ENCODE measurements around the gene JAKMIP2.

- no peak for TF ChIP-seq CTCF (IDR thresholded peaks at IDR 0.05 in 2 of 3, conservative IDR thresholded peaks at IDR 0.05 in 1 of 3; ENCODE audit: control insufficient read depth in 2 of 3, extremely low read depth in 1 of 3, insufficient read depth in 1 of 3, low read depth in 3 of 3, low read length in 3 of 3)
- TF ChIP-seq ESRRA (IDR thresholded peaks at IDR 0.05; ENCODE audit: low read length), result no peak
- TF ChIP-seq RBBP5 (conservative IDR thresholded peaks at IDR 0.05), result no peak
- TF ChIP-seq EZH2 (IDR thresholded peaks at IDR 0.05; ENCODE audit: borderline replicate concordance, control insufficient read depth, low read depth, low read length), result no peak
- TF ChIP-seq EP300 (IDR thresholded peaks at IDR 0.05; ENCODE audit: borderline replicate concordance in 1 of 2, control insufficient read depth in 1 of 2, low read depth in 2 of 2, low read length in 2 of 2), result no peak
Observed at GRCh38 chr5:147694772-147695171, 87.8 kb downstream of the JAKMIP2 start.

Data from GM12878 (cell line).